Frontal cortex (tissue), 4 donors: Measurements from ENCODE around the gene MYBBP1A. TPM values are rescaled to one million over a fixed set of nuclear protein-coding genes. Genes with fewer than 3 reads are reported as not detected.

Experiments used
- DNase-seq, 2 donors: peaks; one replicate each; pipeline ENCODE4 v3.0.0; 2012; ENCODE audit warnings: low spot score in 2 of 2
- FAIRE-seq: peaks from 2 replicates; lab custom pipeline; 2012; peaks lifted over from hg19 to GRCh38; lab: Jason Lieb, UNC
- total RNA-seq: library from RNA; depleted of rRNA; stranded (reverse); fragments of >200 nt; gene quantifications from one replicate; pipeline ENCODE4 v1.2.3, GENCODE V29; 2014
- donor health status: control.
- donor health status: control.
- donor health status: control.

MYBBP1A gene
- total RNA-seq, 1 donor from 2014 or later: 30.2 TPM

DNA sequence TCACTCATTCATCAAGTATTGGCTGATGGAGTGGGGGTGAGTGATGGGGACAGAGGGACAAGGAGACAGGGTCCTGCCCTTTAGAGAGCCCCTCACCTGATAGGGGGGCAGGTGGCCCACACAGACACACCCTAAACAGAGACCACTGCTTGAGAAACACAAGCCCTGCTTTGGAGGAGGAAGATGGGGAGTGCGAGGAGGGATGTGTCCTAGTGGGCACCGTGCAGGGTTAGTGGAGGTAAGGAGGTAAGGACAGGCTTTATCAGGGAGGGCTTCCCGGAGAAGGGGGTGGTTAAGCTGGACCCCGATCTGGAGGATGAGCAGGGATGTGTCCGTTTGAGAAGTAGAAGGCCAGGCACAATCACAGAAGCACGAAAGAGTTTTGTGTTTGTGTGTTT, 21.0 kb upstream of the MYBBP1A start:
- DNase-seq (no peak), FAIRE-seq (no peak)

DNA sequence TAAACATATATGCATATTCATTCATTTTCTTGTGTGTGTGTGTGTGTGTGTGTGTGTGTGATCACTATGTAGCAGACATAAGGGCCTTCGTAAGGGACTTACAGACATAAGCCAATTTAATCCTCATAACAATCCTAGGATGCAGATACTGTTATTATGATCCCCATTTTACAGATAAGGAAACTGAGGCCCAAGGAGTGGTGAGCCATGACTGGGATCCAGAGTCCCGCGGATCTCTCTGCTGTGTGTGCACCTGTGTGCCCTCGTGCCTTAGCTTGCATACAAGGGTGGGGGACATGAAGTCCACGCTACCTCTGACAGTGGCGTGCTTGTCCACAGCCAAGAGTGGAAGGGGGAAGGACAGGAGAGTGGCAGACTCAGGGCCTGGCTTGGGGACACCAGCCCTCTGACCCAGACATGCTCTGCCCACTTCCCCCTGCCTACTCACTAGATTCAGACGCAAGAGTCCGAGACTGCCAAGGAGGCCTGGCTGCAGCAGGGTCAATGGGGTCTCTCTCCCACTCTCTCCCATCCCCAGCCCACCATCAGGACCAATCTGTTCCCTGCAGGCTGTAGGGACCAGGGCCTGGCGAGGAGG, 19.4 kb upstream of the MYBBP1A start:
- FAIRE-seq (no peak), DNase-seq (no peak)

DNA sequence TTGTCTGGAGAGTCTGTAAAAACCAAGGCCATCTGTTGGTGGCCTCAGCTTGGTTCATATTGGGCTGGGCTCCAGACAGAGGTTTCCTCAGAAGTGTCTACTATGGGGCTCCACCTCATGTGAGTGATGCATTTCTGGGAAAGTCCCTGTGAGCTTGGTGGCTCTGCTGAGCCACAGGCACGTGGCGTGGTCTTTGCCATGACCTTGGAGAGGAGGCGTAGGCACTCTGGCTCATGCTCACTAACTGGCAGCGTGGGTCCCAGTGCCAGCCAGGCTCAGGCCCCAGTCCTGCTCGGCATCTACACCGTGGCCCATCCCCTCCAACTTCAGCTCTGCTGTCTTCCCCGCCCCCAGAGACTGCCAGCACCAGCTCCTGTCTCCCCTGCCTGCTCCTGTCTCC, 18.5 kb upstream of the MYBBP1A start:
- DNase-seq: no peak
- FAIRE-seq: no peak

DNA sequence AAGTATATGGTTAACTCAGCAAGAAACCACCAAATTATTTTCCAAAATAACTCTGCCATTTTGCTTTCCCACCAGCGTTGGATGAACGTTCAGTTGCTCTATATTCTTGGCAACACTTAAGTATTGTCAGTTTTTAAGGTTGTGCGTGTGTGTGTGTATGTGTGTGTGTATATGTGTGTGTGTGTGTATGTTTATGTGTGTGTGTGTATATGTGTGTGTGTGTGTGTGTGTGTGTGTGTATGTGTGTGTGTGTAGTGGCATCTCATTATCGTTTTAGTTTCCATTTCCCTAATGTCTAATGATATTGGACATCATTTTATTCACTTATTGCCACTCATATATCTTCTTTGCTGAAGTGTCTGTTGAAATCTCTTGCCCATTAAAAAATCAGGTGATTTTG, 17.9 kb upstream of the MYBBP1A start:
- no peak for FAIRE-seq
- DNase-seq: no peak

DNA sequence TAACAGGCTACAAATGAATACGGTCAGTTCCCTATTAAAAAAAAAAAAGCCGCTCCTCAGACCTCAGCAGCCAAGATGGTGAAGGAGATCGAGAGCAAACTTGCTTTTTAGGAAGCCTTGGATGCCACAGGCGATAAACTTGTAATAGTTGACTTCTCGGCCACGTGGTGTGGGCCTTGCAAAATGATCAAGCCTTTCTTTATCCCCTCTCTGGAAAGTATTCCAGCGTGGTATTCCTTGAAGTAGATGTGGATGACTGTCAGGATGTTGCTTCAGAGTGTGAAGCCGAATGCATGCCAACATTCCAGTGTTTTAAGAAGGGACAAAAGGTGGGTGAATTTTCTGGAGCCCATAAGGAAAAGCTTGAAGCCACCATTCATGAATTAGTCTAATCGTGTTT, 16.9 kb upstream of the MYBBP1A start:
- no peak for FAIRE-seq

DNA sequence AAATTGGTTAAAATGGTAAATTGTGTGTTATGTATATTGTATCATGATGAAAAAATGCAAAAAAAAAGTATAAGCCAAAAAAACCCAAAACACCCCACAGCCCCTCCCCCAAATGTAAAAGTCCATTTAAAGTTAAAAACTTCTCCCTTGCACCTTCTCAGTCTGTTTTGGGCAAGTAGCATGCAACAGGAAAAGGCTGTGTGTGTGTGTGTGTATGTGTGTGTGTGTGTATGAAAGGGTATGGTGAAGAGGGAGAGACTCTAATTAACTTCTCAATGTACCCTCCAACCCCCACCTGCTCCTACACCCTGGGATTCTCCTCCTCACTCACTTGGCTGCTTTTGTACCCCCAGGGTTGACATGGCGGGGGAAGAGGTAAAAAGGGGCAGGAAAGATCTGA, 14.4 kb upstream of the MYBBP1A start:
- FAIRE-seq (no peak), DNase-seq (no peak)

More for the DNA sequence above, 16.9 kb upstream of the MYBBP1A start:
- DNase-seq: no peak

DNA sequence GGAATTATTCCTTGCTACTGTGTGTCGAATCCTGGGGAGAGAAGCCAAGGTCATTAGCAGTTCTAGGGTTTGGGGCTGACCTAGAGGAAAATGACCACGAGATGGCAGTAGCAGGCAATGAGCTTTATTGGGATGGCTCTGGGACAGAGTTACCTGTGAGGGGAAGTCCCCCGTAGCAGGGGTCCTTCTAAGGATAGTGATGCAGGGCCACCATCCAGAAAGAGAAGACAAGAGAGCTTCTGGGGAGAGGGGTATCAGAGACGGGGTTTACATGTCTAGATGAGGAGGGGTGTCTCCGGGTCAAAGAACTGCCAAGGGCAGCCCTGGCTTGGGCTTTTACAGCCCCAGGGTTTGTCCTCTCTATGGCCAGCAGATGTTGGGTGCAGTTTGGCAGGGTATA, 11.6 kb upstream of the MYBBP1A start:
- DNase-seq: peak; percentile 63 to 67
- FAIRE-seq: no peak

DNA sequence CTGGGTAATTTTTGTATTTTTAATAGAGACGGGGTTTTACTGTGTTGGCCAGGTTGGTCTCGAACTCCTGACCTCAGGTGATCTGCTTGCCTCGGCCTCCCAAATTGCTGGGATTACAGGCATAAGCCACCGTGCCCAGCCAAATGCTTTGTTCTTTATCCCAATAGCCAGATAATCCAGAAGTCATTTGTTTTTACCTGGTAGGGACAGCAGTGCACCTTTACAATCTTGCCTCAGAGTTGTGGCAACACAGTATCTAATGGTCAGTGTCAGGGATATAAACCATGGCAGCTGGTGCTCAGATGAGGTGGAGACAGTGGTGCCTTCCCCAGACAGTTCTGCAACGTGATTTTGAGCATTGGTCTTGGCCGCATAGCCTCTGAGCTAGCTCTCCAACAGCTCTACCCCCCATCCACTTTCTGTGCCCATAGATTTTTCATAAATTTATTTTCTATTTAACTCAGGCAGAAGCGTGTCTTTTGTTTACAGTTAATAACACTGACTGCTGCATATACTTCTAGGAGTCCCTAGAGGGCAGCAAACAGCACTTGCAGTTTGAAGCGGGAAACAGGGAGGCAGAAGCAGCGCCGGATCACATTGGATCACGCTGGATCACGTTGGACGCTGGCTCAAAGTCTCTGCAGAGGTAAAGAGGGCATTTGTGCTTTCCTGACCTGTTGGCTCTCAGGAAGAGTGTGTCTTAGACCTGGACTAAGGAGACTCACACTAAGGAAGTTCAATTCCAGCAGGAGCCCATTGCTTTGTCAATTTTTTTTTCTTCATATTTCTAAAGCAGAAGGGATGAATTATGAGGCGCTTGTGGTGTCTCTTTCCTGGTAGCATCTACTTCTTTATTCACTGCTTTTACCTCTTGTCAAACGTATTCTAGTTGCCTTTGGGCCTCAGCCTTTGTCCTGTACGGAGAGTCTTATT, 10.3 kb upstream of the MYBBP1A start:
- FAIRE-seq (no peak), DNase-seq (peak in 1 of 2 donors; percentile 74)

DNA sequence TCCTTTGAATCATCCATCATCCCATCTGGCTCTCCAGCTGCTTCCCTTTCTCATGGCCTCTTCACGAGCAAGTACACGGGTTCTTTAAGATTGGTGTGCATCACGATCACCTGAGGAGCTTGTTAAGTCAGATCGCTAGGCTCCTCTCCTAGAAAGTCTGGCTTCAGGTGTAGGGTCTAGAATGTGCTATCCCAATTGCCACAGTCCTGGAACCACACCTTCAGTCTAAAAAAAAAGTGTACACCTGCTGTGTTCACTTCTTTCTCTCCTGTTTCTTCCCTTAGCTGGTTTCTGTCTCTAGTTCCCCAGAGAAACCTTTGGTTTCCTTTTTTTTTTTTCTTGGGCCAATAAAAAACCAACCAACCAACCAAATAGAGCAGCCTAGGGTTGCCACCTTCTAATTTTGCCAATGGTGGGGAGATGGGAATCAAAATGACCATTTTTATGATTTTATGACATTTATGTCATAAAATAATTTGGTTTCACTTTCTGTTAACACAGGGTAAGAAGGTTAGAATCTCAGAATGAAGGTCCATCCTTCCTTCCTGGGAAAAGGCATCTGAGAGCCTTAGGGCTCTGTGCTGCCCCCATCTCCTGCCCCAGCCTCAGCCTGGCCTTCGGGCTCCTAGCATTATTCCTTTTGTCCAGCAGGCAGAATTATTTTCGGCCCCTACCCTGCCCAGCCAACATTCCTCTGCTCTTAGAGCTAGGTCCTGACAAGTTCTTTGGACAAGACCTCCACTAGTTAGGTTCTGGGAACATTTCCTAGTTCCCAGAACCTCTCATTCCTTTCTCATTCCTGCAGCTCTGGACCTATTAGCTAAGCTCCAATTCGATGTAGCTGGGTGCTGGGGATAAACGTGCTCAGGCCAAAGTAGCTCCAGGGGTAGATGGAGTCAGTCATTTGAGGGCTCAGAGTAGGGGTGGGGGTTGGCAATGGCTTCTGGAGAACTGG, 7.1 kb upstream of the MYBBP1A start:
- FAIRE-seq (no peak), DNase-seq (no peak)

DNA sequence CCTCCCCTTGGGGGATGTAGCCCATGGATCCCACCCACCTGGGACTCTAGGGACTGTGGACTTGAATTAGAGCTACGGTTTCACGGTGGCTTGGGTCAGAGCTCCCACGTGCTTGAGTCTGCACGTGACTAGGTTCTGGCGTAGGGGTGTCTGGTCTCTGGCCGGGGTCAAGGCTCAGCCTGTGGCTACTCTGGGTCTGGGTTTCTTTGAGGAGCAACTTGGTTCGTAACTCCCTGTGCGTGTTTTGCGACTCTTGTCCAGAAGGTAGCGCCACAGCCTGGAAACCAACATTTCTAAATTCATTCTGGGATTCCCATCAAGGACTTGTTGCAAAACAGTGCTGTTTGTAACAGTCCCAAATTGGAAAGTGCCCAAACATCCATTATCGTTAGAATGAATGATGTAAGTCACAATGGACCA, 5.7 kb upstream of the MYBBP1A start:
- DNase-seq (no peak), FAIRE-seq (no peak)

DNA sequence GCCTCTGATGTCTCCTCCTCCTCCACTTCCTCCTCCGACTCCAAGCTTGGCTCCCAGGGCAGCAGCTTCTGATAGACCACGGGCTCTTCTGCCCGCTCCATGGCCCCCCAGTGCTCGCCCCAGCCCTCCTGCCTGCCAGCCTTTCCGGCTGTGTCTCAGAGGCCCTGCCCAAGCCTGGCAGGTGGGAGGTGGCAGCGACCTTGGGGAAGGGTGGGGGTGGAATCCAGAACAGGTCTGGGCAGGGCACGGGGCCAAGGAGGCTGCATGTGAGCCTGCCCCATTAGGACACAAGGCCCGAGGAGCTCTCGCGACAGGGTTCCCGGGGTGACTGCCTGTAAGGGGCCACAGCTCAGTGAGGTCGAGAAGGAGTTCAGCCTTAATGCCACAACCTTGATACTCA, 5.2 kb upstream of the MYBBP1A start, which contains the start of gene GGT6:
TSS of gene GGT6 (minus strand) at position 157 of the 400 bp plus-strand sequence. CDS start at position 101, 56 bp downstream.
- no peak for DNase-seq
- no peak for FAIRE-seq

DNA sequence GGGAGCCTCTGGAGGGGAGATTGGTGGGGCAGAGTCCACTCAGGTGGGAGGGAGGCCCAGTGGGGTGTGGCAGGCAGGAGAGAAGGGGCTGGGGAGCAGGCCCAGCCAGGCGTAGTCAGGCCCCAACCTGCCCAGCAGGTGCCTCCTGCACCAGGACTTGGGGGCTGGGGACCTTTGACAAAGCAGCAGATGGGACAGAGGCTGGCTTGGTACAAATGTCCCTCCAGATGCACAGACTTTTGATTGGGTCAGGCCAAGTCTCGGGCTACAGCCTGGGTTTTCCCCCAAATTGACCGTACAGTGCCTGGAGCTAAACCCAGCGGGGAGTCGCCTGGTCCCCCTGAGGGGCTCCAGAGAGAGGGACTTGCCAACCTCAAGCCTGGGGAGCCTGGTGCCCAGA, 4.8 kb upstream of the MYBBP1A start:
- DNase-seq (no peak), FAIRE-seq (no peak)

DNA sequence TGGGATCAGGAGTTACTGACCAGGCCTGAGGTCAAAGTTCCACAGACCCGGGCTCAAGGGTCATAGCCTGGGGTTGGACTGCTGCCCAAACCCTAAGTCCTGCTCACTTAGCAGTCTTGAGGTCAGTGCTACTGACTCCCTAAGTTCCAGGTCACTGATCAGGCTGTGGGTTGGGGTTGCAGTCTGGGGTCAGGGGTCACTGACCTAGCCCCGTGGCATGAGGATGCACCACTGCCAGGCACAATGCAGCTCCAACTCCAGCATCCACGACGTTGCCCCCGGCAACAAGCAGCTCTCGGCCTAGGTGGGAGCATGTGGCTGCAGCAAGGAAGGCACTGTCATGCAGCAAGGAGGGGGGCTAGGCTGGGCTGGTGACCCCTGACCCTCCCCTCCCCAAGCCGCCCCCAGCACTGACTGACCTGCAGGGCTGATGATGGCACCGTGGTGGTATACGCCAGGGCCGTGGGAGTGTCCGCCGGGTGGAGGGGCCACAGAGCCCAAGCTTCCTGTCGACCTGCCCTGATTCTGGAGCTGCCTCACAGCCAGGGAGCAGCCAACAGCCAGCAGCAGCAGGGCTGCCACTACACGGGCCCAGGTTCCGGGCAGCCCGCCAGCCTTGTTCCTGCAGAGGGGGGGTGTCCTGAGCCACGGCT, 4.1 kb upstream of the MYBBP1A start:
- no peak for FAIRE-seq

DNA sequence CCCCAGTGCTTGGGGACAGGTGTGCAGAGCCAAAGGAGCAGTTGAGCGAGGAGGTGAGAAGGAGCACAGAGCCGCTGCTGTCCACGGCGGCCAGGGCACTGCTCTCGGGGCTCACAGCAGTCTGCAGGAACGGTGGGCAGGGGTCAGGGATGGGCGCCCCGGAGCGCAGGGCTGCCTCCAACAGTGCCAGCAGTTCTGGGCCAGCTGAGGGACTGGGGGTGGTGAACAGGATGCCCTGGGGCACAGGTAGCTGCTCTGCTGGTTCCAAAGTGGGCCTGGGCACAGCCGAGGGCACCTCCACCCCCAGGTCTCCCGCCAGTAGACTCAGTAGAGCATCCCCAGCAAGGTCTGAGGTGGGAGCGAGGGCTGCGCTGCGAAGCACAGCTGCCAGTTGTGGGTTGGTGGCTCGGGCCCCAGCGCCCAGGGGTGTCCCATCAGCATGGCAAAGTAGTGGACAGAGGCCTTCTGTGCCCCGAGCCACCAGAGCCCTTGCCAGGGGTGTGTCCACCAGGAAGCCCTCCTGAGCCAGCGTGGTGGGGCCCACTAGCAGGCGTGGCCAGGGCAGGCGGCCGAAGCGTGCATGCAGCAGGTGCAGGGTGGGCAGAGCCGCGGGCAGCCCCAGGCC, 3.3 kb upstream of the MYBBP1A start:
- FAIRE-seq (no peak), DNase-seq (no peak)

More for the DNA sequence above, 4.1 kb upstream of the MYBBP1A start:
- no peak for DNase-seq

DNA sequence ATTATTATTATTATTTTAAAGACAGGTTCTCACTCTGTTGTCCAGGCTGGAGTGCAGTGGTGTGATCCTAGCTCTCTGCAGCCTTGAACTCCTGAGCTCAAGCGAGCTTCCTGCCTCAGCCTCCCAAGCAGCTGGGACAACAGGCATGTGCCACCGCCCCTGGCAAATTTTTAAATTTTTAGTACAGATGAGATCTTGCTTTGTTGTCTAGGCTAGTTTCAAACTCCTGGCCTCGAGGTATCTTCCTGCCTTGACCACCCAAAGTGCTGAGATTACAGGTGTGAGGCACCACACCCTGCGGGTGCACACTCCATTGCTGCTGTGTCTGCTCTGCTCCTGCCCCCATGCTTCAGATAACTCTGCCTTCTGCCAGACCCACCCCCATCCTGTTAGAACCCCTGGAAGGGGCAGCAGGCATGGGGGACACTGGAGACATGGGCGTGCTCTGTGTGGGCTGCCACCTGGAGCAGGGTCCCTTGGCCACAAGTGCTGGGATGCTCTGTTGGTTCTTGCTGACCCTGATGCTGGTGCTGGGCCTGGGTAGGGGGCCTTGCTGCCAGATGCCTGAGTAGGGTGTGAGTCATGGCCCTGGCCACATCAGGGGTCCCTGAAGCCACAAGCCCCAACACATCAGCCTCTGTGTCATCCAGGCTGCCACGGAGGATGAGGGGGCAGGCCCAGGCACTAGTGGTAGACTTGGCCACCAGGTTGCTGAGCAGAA, 2.6 kb upstream of the MYBBP1A start:
- DNase-seq: no peak
- FAIRE-seq: no peak

DNA sequence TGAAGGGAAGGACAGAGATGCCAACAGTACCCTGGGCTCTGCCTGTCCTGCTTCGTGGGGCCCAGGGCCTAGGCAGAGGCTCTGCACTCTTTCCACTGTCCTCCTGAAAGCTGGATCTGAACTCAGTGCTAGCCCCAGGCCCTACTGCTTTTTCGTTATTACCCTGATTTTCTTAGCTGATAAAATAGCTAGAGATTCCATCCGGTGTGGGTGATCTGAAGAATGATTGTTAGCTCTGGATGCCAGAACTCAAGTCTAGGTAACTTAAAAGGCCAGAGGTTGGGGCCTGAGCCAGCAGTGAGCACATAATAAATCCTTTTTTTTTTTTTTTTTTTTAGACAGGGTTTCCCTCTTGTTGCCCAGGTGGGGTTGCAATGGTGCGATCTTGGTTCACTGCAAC, 1.8 kb upstream of the MYBBP1A start:
- FAIRE-seq (no peak), DNase-seq (no peak)

DNA sequence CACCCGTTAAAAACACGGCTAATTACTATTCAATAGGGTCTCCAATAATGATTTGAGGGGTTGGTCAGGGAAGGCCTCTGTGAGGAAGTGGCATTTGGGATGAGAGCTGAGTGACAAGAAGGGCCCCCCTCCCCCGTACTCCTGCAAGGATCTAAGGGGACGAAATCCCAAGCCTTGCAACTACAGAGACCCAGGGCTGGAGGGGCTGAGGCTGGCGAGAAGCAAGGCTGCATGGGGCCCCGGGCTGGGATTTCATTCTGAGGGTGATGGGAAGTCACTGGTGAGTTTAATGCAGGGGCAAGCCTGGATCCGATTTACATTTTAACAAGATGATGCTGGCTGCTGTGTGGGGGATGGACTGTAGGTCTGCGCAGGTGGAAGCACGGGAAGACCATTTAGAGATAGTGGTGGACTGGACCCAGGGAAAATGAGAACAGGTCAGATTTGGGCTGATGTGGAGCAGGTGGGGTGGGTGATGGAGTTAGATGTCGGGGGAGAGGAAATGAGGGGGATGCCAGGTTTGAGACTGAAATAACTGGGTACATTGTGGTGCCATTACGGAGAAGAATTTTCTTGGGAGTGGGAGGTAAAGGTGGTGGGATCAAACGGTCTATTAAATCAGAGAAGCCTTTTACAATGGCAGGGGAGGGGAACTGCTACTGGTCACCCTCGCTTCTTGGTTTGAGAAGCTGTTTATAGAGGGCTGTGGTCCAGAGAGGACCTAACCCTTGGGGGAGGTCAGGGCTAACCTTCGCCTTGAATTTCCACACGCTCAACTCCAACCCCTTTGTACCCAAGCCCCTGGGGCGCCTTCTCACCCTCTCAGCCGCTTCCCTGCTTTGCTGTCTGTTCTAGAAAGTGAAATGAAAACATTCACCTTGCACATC, 932 bp upstream of the MYBBP1A start:
- no peak for DNase-seq
- FAIRE-seq: no peak
